ELF-1 (cell line): ENCODE measurements around the gene KLF3.

Experiments used
- DNase-seq: peaks from one replicate; pipeline ENCODE4 v3.0.0-alpha.2; 2016; ENCODE audit warnings: low read depth, low spot score

KLF3 gene

GRCh38 chr4:38654273-38654672, 9.7 kb upstream of the KLF3 start:
- DNase-seq, result no peak

GRCh38 chr4:38656111-38656510, 7.9 kb upstream of the KLF3 start:
- no peak for DNase-seq

- DNase-seq, result no peak
Observed at GRCh38 chr4:38659346-38659745, 4.7 kb upstream of the KLF3 start.

- no peak for DNase-seq
Observed at GRCh38 chr4:38660838-38661237, 3.2 kb upstream of the KLF3 start.

- DNase-seq, result no peak
Observed at GRCh38 chr4:38661371-38661770, 2.6 kb upstream of the KLF3 start.

GRCh38 chr4:38662522-38663089, 1.4 kb upstream of the KLF3 start:
- DNase-seq, result no peak

- peak; percentile 65 for DNase-seq
Observed at GRCh38 chr4:38663090-38663800, 754 bp upstream of the KLF3 start.

GRCh38 chr4:38664706-38665401, 855 bp downstream of the KLF3 start:
- DNase-seq, result peak; percentile 84

- no peak for DNase-seq
Observed at GRCh38 chr4:38665551-38666411, 1.8 kb downstream of the KLF3 start.

- DNase-seq, result no peak
Observed at GRCh38 chr4:38666766-38667084, 2.7 kb downstream of the KLF3 start.

- DNase-seq, result peak; percentile 96
Observed at GRCh38 chr4:38667085-38667893, 3.3 kb downstream of the KLF3 start.

GRCh38 chr4:38668203-38668971, 4.4 kb downstream of the KLF3 start:
- no peak for DNase-seq

- peak; percentile 29 for DNase-seq
Observed at GRCh38 chr4:38669208-38669607, 5.2 kb downstream of the KLF3 start.

GRCh38 chr4:38670109-38670901, 6.3 kb downstream of the KLF3 start:
- no peak for DNase-seq

- DNase-seq, result no peak
Observed at GRCh38 chr4:38670939-38671591, 7.1 kb downstream of the KLF3 start.

- no peak for DNase-seq
Observed at GRCh38 chr4:38671592-38671940, 7.6 kb downstream of the KLF3 start.

- DNase-seq, result no peak
Observed at GRCh38 chr4:38672074-38672396, 8.0 kb downstream of the KLF3 start.

GRCh38 chr4:38672397-38673129, 8.6 kb downstream of the KLF3 start:
- DNase-seq, result peak; percentile 61
